ENCODE data around the gene EXOC4. TPM values are rescaled to one million over a fixed set of nuclear protein-coding genes. Genes with fewer than 3 reads are reported as not detected.
A peak's percentile ranks its signal among the peaks of the same experiment; 100 is the strongest.

The EXOC4 gene
- total RNA-seq, 1 donor from 2014 or later = 145 TPM

DNA sequence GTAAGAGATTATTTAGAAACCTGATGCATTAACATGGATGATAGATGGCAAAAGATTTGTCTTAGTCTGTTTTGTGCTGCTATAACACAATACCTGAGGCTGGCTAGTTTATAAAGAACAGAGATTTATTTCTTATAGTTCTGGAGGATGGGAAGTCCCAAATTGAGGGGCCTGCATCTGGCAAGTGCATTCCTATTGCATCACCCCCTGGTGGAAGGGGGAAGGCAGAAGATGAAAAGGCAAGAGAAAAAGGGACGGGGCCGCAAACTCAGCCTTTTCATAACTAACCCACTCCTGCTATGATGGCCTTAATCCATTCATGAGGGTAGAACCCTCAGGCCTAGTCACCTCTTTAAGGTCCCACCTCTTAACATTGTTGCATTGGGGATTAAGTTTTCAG, 720.8 kb downstream of the EXOC4 start:
- DNase-seq (ENCODE audit: low spot score, unreplicated experiment) = no peak
- Mint-ChIP-seq H3K27me3 (no peaks in the 10 kb centered on the region), H3K4me3 (ENCODE audit: low read depth) (no peak overlapping the region), H3K36me3 (ENCODE audit: insufficient read depth) (peaks cover 6% of the 10 kb centered on the region), H3K9me3 (ENCODE audit: low read depth) (peaks cover 8% of the 10 kb centered on the region), H3K4me1 (ENCODE audit: low read depth) (peaks cover 3% of the 10 kb centered on the region), H3K27ac (no peak overlapping the region)
- TF ChIP-seq, protein P1, sequence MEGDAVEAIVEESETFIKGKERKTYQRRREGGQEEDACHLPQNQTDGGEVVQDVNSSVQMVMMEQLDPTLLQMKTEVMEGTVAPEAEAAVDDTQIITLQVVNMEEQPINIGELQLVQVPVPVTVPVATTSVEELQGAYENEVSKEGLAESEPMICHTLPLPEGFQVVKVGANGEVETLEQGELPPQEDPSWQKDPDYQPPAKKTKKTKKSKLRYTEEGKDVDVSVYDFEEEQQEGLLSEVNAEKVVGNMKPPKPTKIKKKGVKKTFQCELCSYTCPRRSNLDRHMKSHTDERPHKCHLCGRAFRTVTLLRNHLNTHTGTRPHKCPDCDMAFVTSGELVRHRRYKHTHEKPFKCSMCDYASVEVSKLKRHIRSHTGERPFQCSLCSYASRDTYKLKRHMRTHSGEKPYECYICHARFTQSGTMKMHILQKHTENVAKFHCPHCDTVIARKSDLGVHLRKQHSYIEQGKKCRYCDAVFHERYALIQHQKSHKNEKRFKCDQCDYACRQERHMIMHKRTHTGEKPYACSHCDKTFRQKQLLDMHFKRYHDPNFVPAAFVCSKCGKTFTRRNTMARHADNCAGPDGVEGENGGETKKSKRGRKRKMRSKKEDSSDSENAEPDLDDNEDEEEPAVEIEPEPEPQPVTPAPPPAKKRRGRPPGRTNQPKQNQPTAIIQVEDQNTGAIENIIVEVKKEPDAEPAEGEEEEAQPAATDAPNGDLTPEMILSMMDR (IDR thresholded peaks at IDR 0.05; ENCODE audit: unreplicated experiment) = no peak

GRCh38 chr7:133975130-133975529, 722.3 kb downstream of the EXOC4 start:
- Mint-ChIP-seq H3K36me3 (ENCODE audit: insufficient read depth) (peaks cover 2% of the 10 kb centered on the region), H3K27ac (no peak overlapping the region), H3K4me1 (ENCODE audit: low read depth) (peaks cover 3% of the 10 kb centered on the region), H3K27me3 (no peaks in the 10 kb centered on the region), H3K4me3 (ENCODE audit: low read depth) (no peak overlapping the region), H3K9me3 (ENCODE audit: low read depth) (no peaks in the 10 kb centered on the region)
- DNase-seq (ENCODE audit: low spot score, unreplicated experiment) = no peak
- TF ChIP-seq, protein P1 (IDR thresholded peaks at IDR 0.05; ENCODE audit: unreplicated experiment) = no peak

GRCh38 chr7:133976140-133976539, 723.3 kb downstream of the EXOC4 start:
- peaks cover 2% of the 10 kb centered on the region for H3K36me3 Mint-ChIP-seq (ENCODE audit: insufficient read depth)
- no peak overlapping the region for H3K4me3 Mint-ChIP-seq (ENCODE audit: low read depth)
- peaks cover 3% of the 10 kb centered on the region for H3K4me1 Mint-ChIP-seq (ENCODE audit: low read depth)
- no peak overlapping the region for H3K27ac Mint-ChIP-seq
- H3K27me3 Mint-ChIP-seq = no peaks in the 10 kb centered on the region
- no peak for DNase-seq (ENCODE audit: low spot score, unreplicated experiment)
- H3K9me3 Mint-ChIP-seq (ENCODE audit: low read depth) = no peaks in the 10 kb centered on the region
- TF ChIP-seq, protein P1 (IDR thresholded peaks at IDR 0.05; ENCODE audit: unreplicated experiment) = no peak

DNA sequence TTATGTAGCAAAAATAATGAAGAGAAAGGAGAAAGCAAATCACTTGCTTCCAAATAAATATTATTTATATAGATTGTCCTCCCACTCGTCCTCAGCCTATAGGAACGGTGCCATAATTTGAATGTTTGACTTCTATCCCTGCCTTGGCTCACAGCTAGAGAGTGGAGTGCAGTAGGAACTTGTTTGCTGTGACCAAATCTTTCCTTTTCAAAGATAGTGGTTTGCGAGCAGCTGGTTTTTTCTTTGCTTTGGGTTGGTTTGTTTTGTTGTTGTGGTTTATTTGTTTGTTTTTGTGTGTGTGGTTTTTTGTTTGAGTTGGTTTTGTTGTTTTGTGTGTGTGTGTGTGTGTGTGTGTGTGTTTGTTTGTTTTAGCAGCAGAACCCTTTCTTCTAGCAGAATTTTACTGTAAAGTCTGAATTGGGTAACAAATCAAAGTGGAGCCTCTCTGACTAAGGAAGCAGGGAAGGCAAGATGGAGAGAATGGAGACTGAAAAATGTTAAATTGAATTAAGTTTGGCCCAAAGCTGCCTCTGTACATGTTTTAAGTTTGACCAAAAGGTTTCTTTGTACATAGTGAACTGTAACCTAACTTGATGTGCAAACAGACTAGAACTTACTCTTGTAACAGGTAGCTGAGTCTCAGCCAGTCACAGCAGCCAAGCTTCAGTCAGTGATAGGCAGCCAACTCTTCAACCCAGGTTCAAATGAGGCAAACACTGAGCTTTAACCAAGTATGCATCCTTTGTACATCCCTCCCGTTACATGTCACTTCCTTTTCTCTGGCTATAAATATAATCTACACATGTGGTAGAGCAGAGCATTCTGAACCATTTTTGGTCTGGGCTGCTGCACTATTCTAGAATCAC, 724.8 kb downstream of the EXOC4 start:
- Mint-ChIP-seq H3K36me3 (ENCODE audit: insufficient read depth) (peaks cover 4% of the 10 kb centered on the region), H3K4me3 (ENCODE audit: low read depth) (no peak overlapping the region), H3K9me3 (ENCODE audit: low read depth) (peaks cover 3% of the 10 kb centered on the region), H3K27me3 (no peaks in the 10 kb centered on the region), H3K27ac (peak overlapping the region; percentile 49), H3K4me1 (ENCODE audit: low read depth) (peaks cover 3% of the 10 kb centered on the region)
- TF ChIP-seq, protein P1 (IDR thresholded peaks at IDR 0.05; ENCODE audit: unreplicated experiment) = no peak
- DNase-seq (ENCODE audit: low spot score, unreplicated experiment) = no peak

GRCh38 chr7:133978502-133979295, 725.8 kb downstream of the EXOC4 start:
- peaks cover 3% of the 10 kb centered on the region for H3K9me3 Mint-ChIP-seq (ENCODE audit: low read depth)
- no peak overlapping the region for H3K27ac Mint-ChIP-seq
- H3K27me3 Mint-ChIP-seq = no peaks in the 10 kb centered on the region
- H3K36me3 Mint-ChIP-seq (ENCODE audit: insufficient read depth) = peaks cover 4% of the 10 kb centered on the region
- H3K4me3 Mint-ChIP-seq (ENCODE audit: low read depth) = no peak overlapping the region
- no peak for DNase-seq (ENCODE audit: low spot score, unreplicated experiment)
- H3K4me1 Mint-ChIP-seq (ENCODE audit: low read depth) = peaks cover 3% of the 10 kb centered on the region
- TF ChIP-seq, protein P1 (IDR thresholded peaks at IDR 0.05; ENCODE audit: unreplicated experiment) = no peak

Data from progenitor cell of endocrine pancreas (in vitro differentiated cells).